T-helper 1 cell treated with Interleukin-12 subunit alpha and Interleukin-12 subunit beta and Interleukin-4 antibody, amounts not matched to agents 30 μg/mL and 1 μg/mL, for 36 hours (primary cell): ENCODE data around the gene MEX3D.
A peak's percentile ranks its signal among the peaks of the same experiment; 100 is the strongest.
"Not testable (repeated sequence)": the region's sequence is repeated elsewhere in the genome, so short reads cannot be mapped to it uniquely, and the experiment has no call there.

Experiments
- H3K27ac Mint-ChIP-seq: one replicate; pipeline ENCODE4 v1.8.0; 2021; ENCODE audit warnings: mild to moderate bottlenecking, mixed read lengths
- H3K27me3 Mint-ChIP-seq: one replicate; pipeline ENCODE4 v1.8.0; 2021; ENCODE audit warnings: low read depth, mixed read lengths
- H3K36me3 Mint-ChIP-seq: one replicate; pipeline ENCODE4 v1.8.0; 2021; ENCODE audit warnings: low read depth, mixed read lengths
- H3K4me1 Mint-ChIP-seq: one replicate; pipeline ENCODE4 v1.8.0; 2021; ENCODE audit warnings: low read depth, mixed read lengths
- H3K4me3 Mint-ChIP-seq: one replicate; pipeline ENCODE4 v1.8.0; 2021; ENCODE audit warnings: mild to moderate bottlenecking, moderate library complexity, mixed read lengths
- H3K9me3 Mint-ChIP-seq: one replicate; pipeline ENCODE4 v1.8.0; 2021; ENCODE audit warnings: mixed read lengths

The MEX3D gene

GRCh38 chr19:1526066-1526778 is 41.9 kb downstream of the MEX3D start:
- Mint-ChIP-seq H3K9me3 (no peaks in the 10 kb centered on the region), H3K4me3 (no peak overlapping the region), H3K27me3 (peaks cover 26% of the 10 kb centered on the region), H3K4me1 (no peaks in the 10 kb centered on the region), H3K27ac (no peak overlapping the region), H3K36me3 (no peaks in the 10 kb centered on the region)

- no peaks in the 10 kb centered on the region for H3K36me3 Mint-ChIP-seq
- peaks cover 26% of the 10 kb centered on the region for H3K27me3 Mint-ChIP-seq
- no peaks in the 10 kb centered on the region for H3K4me1 Mint-ChIP-seq
- no peaks in the 10 kb centered on the region for H3K9me3 Mint-ChIP-seq
- no peak overlapping the region for H3K27ac Mint-ChIP-seq
- H3K4me3 Mint-ChIP-seq, result no peak overlapping the region
Observed at GRCh38 chr19:1525343-1525742, 42.8 kb downstream of the MEX3D start.

GRCh38 chr19:1524972-1525325 is 43.2 kb downstream of the MEX3D start:
- Mint-ChIP-seq H3K27me3 (peaks cover 26% of the 10 kb centered on the region), H3K4me1 (no peaks in the 10 kb centered on the region), H3K27ac (no peak overlapping the region), H3K4me3 (no peak overlapping the region), H3K36me3 (no peaks in the 10 kb centered on the region), H3K9me3 (no peaks in the 10 kb centered on the region)

GRCh38 chr19:1524287-1524971 is 43.7 kb downstream of the MEX3D start:
- Mint-ChIP-seq H3K36me3 (no peaks in the 10 kb centered on the region), H3K27me3 (peaks cover 26% of the 10 kb centered on the region), H3K27ac (no peak overlapping the region), H3K4me3 (no peak overlapping the region), H3K4me1 (no peaks in the 10 kb centered on the region), H3K9me3 (no peaks in the 10 kb centered on the region)

GRCh38 chr19:1523412-1524286 is 44.5 kb downstream of the MEX3D start, which contains the start of gene PLK5:
PLK5 (plus strand) TSS chr19:1524077; CDS start chr19:1526997, 2,920 bp downstream.
- no peak within 1 kb of the TSS for H3K27ac Mint-ChIP-seq
- no peaks in the 10 kb centered on the region for H3K4me1 Mint-ChIP-seq
- H3K36me3 Mint-ChIP-seq, result no peaks in the 10 kb centered on the region
- no peak within 1 kb of the TSS for H3K4me3 Mint-ChIP-seq
- no peaks in the 10 kb centered on the region for H3K9me3 Mint-ChIP-seq
- peaks cover 26% of the 10 kb centered on the region for H3K27me3 Mint-ChIP-seq

- Mint-ChIP-seq H3K36me3 (no peaks in the 10 kb centered on the region), H3K27me3 (peaks cover 26% of the 10 kb centered on the region), H3K4me3 (no peak overlapping the region), H3K9me3 (no peaks in the 10 kb centered on the region), H3K27ac (no peak overlapping the region), H3K4me1 (no peaks in the 10 kb centered on the region)
Observed at GRCh38 chr19:1522838-1523237, 45.3 kb downstream of the MEX3D start.

GRCh38 chr19:1522061-1522460 is 46.1 kb downstream of the MEX3D start:
- Mint-ChIP-seq H3K27me3 (peaks cover 26% of the 10 kb centered on the region), H3K27ac (no peak overlapping the region), H3K4me1 (no peaks in the 10 kb centered on the region), H3K9me3 (no peaks in the 10 kb centered on the region), H3K4me3 (no peak overlapping the region), H3K36me3 (no peaks in the 10 kb centered on the region)

GRCh38 chr19:1521636-1522035 is 46.5 kb downstream of the MEX3D start:
- Mint-ChIP-seq H3K27ac (no peak overlapping the region), H3K36me3 (no peaks in the 10 kb centered on the region), H3K4me1 (no peaks in the 10 kb centered on the region), H3K4me3 (no peak overlapping the region), H3K9me3 (no peaks in the 10 kb centered on the region), H3K27me3 (peaks cover 26% of the 10 kb centered on the region)

- H3K9me3 Mint-ChIP-seq, result no peaks in the 10 kb centered on the region
Observed at GRCh38 chr19:1520203-1520780, 47.8 kb downstream of the MEX3D start.

GRCh38 chr19:1519802-1520201 is 48.3 kb downstream of the MEX3D start:
- H3K9me3 Mint-ChIP-seq, H3K4me3 Mint-ChIP-seq, H3K4me1 Mint-ChIP-seq, H3K36me3 Mint-ChIP-seq, H3K27ac Mint-ChIP-seq: not testable (repeated sequence)
- peaks cover 14% of the 10 kb centered on the region for H3K27me3 Mint-ChIP-seq

More at GRCh38 chr19:1520203-1520780, 47.8 kb downstream of the MEX3D start:
- no peak overlapping the region for H3K27ac Mint-ChIP-seq
- peaks cover 17% of the 10 kb centered on the region for H3K27me3 Mint-ChIP-seq
- H3K4me1 Mint-ChIP-seq, result no peaks in the 10 kb centered on the region
- no peak overlapping the region for H3K4me3 Mint-ChIP-seq
- no peaks in the 10 kb centered on the region for H3K36me3 Mint-ChIP-seq

GRCh38 chr19:1518471-1518870 is 49.7 kb downstream of the MEX3D start:
- Mint-ChIP-seq H3K4me1 (no peaks in the 10 kb centered on the region), H3K27ac (no peak overlapping the region), H3K9me3 (no peaks in the 10 kb centered on the region), H3K27me3 (peaks cover 7% of the 10 kb centered on the region), H3K4me3 (no peak overlapping the region), H3K36me3 (no peaks in the 10 kb centered on the region)

GRCh38 chr19:1516395-1516753 is 51.8 kb downstream of the MEX3D start:
- Mint-ChIP-seq H3K36me3 (no peaks in the 10 kb centered on the region), H3K4me3 (no peak overlapping the region), H3K4me1 (no peaks in the 10 kb centered on the region), H3K27me3 (no peaks in the 10 kb centered on the region), H3K27ac (no peak overlapping the region), H3K9me3 (no peaks in the 10 kb centered on the region)

- no peaks in the 10 kb centered on the region for H3K9me3 Mint-ChIP-seq
- no peaks in the 10 kb centered on the region for H3K4me1 Mint-ChIP-seq
- no peak overlapping the region for H3K27ac Mint-ChIP-seq
- H3K27me3 Mint-ChIP-seq, result peaks cover 7% of the 10 kb centered on the region
- no peak overlapping the region for H3K4me3 Mint-ChIP-seq
- no peaks in the 10 kb centered on the region for H3K36me3 Mint-ChIP-seq
Observed at GRCh38 chr19:1514986-1515721, 53.0 kb downstream of the MEX3D start.

GRCh38 chr19:1514295-1514661 is 53.8 kb downstream of the MEX3D start:
- no peaks in the 10 kb centered on the region for H3K9me3 Mint-ChIP-seq
- peaks cover 12% of the 10 kb centered on the region for H3K27me3 Mint-ChIP-seq
- H3K4me1 Mint-ChIP-seq, result no peaks in the 10 kb centered on the region
- peak overlapping the region; percentile 28 for H3K4me3 Mint-ChIP-seq
- no peak overlapping the region for H3K27ac Mint-ChIP-seq
- no peaks in the 10 kb centered on the region for H3K36me3 Mint-ChIP-seq
